Nephron (organoid): ENCODE data around the gene CACNA2D1.

ENCODE experiments used
- H3K27ac Mint-ChIP-seq, 3 experiments: 2 replicates each; pipeline ENCODE4 v1.8.0; 2020; ENCODE audit warnings: mixed read lengths in 3 of 3, mild to moderate bottlenecking in 2 of 3, moderate library complexity in 1 of 3
- H3K27me3 Mint-ChIP-seq: 2 replicates; pipeline ENCODE4 v1.8.0; 2021; ENCODE audit warnings: low read depth, mild to moderate bottlenecking, moderate library complexity, mixed read lengths
- H3K36me3 Mint-ChIP-seq: 2 replicates; pipeline ENCODE4 v1.8.0; 2020; ENCODE audit warnings: low read depth, mixed read lengths
- H3K4me1 Mint-ChIP-seq: 2 replicates; pipeline ENCODE4 v1.8.0; 2020; ENCODE audit warnings: mixed read lengths
- H3K4me3 Mint-ChIP-seq, 3 experiments: 2 replicates each; pipeline ENCODE4 v1.8.0; 2020; ENCODE audit warnings: mild to moderate bottlenecking in 3 of 3, mixed read lengths in 3 of 3, moderate library complexity in 2 of 3
- H3K9me3 Mint-ChIP-seq: 2 replicates; pipeline ENCODE4 v1.8.0; 2020; ENCODE audit warnings: mixed read lengths
- CTCF ChIP-seq, 3 experiments: fragments of 200-600 bp; sonication (generic); IDR thresholded peaks; one replicate each; pipeline ENCODE4 v1.5.0; 2021; ENCODE audit warnings: antibody characterized with exemption in 3 of 3; ENCODE audit not compliant: unreplicated experiment in 3 of 3

CACNA2D1 gene

DNA sequence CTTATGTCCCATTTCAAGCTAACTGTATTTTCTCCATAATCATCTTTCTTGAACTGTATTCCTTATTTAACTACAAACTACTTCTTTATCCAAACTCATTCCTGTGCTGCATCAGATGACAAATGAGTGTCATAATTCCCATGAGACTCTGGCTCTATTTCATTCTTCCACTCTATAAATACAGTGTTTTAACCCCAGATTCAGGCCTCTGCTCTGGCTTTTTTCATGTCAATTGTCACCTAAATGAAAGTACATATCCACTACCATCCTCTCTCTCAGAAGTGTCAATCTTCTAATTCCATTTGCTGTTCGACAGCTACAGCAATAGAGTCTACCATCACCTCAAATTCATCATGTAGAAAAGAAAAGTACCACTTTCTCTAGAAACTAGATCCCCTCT lies 172.7 kb downstream of the CACNA2D1 start:
- no peak overlapping the region for H3K4me3 Mint-ChIP-seq
- peaks cover 15% of the 10 kb centered on the region for H3K4me1 Mint-ChIP-seq
- H3K27me3 Mint-ChIP-seq, result no peaks in the 10 kb centered on the region
- no peaks in the 10 kb centered on the region for H3K36me3 Mint-ChIP-seq
- no peak overlapping the region for H3K27ac Mint-ChIP-seq
- no peak for TF ChIP-seq CTCF (IDR thresholded peaks at IDR 0.05; ENCODE audit: unreplicated experiment in 3 of 3)
- no peaks in the 10 kb centered on the region for H3K9me3 Mint-ChIP-seq

DNA sequence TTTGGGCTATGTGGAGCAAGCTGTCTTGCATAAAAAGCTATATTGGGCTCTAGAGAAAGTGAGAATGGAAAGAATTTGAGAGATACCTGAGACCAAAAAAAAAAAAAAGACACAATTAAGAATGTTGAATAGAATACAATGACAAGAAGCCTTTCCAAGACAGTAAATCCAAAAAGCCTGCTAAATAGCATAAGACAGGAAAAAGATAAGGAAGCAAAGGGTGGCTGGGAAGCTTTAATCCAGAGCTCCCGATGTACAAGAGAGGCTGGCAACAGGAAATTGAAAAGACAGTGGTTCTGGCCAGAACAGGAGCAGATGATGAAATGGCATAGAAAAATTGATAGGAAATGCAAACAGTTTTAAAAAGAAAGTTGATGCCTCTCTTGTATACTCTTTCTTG lies 174.9 kb downstream of the CACNA2D1 start:
- Mint-ChIP-seq H3K36me3 (no peaks in the 10 kb centered on the region), H3K4me3 (no peak overlapping the region), H3K27ac (no peak overlapping the region), H3K9me3 (no peaks in the 10 kb centered on the region), H3K4me1 (no peaks in the 10 kb centered on the region), H3K27me3 (no peaks in the 10 kb centered on the region)
- TF ChIP-seq CTCF (IDR thresholded peaks at IDR 0.05; ENCODE audit: unreplicated experiment in 3 of 3), result no peak

- Mint-ChIP-seq H3K36me3 (peaks cover 9% of the 10 kb centered on the region), H3K9me3 (no peaks in the 10 kb centered on the region), H3K27me3 (no peaks in the 10 kb centered on the region), H3K4me3 (no peak overlapping the region), H3K4me1 (no peaks in the 10 kb centered on the region), H3K27ac (no peak overlapping the region)
- TF ChIP-seq CTCF (IDR thresholded peaks at IDR 0.05; ENCODE audit: unreplicated experiment in 3 of 3), result no peak
These were observed 177.5 kb downstream of the CACNA2D1 start for GRCh38 chr7:82266081-82266480.

DNA sequence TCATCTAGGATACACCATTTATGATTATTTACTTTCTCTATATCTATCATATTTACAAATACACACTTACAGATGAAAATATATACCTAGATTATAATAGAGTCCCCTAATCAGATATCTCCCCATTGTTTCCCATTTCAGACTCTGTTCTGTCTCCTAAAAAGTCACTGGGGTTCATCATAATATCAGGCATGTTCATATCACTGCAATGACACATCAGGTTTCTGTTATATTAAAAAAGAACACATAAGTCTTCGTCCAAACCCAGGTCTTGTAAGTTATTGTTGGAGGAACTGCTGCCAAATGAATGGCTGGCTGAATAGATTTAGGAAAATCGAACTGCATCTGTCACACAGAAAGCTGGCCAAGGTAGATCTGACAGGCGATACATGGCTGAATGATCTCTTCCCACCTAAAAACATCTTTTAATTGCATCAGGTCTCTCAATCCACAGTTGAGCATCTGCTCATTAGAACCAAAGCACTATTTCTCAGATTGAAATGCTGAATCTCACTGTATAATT lies 178.7 kb downstream of the CACNA2D1 start:
- H3K9me3 Mint-ChIP-seq, result no peaks in the 10 kb centered on the region
- no peak for TF ChIP-seq CTCF (IDR thresholded peaks at IDR 0.05; ENCODE audit: unreplicated experiment in 3 of 3)
- no peak overlapping the region for H3K27ac Mint-ChIP-seq
- no peaks in the 10 kb centered on the region for H3K4me1 Mint-ChIP-seq
- no peak overlapping the region for H3K4me3 Mint-ChIP-seq
- H3K27me3 Mint-ChIP-seq, result no peaks in the 10 kb centered on the region
- H3K36me3 Mint-ChIP-seq, result peaks cover 9% of the 10 kb centered on the region

DNA sequence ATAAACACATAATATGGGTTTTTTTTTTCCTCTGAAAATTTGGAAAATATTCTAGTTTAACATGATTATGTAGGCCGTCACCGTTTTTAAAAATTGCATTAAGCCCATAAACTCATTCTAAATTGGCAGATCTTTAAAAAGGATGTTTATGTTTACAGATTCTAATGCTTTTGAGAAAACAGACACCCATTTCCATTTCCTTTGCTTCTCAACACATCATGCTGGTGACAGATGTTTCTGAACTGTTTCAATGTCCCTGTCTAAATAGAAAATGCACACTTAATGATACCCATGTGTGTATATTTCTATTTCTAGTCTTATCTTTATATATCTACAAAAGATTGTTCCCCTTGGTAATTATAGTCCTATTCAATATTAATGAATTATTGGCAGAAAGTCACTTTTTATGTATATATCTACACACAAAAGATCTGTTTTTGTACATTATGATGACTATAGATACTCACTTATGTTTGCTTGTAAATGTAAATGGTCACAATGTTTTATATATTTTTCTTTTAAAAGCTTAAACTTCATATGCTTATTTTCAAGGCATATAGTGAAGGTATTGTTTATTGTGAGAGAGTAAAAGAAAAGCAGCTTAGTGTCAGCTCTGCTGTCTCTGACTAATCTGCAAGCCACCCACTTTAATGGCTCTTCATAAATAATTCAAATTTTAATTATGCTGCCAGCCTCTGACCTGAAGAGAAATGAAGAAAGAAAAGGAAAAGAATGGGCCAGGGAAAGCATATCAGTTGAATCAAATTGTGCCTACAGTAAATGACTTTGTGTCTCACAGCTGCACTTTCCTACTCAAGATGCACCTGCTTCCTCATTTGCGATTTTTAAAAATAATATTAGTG lies 179.4 kb downstream of the CACNA2D1 start:
- Mint-ChIP-seq H3K27me3 (no peaks in the 10 kb centered on the region), H3K27ac (no peak overlapping the region), H3K9me3 (no peaks in the 10 kb centered on the region), H3K36me3 (peaks cover 9% of the 10 kb centered on the region), H3K4me1 (no peaks in the 10 kb centered on the region), H3K4me3 (no peak overlapping the region)
- TF ChIP-seq CTCF (IDR thresholded peaks at IDR 0.05; ENCODE audit: unreplicated experiment in 3 of 3), result no peak

DNA sequence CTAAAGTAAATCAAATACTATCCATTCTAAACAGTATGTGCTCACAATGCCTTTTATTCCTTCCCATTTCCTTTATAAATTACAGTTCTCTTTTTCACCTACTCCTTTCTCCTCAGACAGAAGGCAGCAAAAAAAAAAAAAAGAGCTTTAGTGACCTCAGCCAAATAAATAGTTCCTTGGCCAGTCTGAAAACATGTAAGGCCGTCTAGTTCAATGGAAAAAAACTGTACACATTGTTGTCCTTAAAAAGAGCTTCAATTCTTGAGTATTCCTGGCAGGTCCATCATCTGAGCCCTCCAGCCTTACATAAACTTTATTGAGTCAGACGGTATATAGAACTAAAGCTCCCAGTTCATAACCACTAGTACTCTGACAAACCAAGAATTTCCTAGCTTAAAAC lies 185.4 kb downstream of the CACNA2D1 start:
- peak overlapping the region in 2 of 3 experiments; percentile 2 to 26 for H3K27ac Mint-ChIP-seq
- no peak overlapping the region for H3K4me3 Mint-ChIP-seq
- H3K9me3 Mint-ChIP-seq, result no peaks in the 10 kb centered on the region
- peaks cover 13% of the 10 kb centered on the region for H3K36me3 Mint-ChIP-seq
- TF ChIP-seq CTCF (IDR thresholded peaks at IDR 0.05; ENCODE audit: unreplicated experiment in 3 of 3), result no peak
- peaks cover 11% of the 10 kb centered on the region for H3K4me1 Mint-ChIP-seq
- H3K27me3 Mint-ChIP-seq, result no peaks in the 10 kb centered on the region
